ENCODE measurements around the gene ATP2C1.

DNA sequence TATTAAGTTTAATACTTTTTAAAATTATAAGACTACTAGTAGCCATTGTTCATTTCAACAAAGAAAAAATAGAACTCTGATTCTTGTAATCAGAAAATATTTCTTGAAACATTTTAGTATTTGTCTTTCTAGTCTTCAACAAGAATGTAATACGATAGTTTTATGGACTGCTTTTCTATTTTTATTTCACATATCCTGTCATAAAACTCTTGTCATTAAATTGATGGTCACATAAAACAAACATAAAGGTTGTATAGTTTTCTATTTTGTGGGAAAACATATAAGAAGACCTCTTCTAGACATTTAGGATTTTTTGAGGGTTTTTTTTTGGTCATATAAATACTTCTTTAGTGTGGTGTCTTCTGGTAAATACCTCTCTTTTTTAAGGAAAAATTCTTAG lies 62.4 kb downstream of the ATP2C1 start:
- TF ChIP-seq, protein P1, sequence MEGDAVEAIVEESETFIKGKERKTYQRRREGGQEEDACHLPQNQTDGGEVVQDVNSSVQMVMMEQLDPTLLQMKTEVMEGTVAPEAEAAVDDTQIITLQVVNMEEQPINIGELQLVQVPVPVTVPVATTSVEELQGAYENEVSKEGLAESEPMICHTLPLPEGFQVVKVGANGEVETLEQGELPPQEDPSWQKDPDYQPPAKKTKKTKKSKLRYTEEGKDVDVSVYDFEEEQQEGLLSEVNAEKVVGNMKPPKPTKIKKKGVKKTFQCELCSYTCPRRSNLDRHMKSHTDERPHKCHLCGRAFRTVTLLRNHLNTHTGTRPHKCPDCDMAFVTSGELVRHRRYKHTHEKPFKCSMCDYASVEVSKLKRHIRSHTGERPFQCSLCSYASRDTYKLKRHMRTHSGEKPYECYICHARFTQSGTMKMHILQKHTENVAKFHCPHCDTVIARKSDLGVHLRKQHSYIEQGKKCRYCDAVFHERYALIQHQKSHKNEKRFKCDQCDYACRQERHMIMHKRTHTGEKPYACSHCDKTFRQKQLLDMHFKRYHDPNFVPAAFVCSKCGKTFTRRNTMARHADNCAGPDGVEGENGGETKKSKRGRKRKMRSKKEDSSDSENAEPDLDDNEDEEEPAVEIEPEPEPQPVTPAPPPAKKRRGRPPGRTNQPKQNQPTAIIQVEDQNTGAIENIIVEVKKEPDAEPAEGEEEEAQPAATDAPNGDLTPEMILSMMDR (conservative IDR thresholded peaks at IDR 0.05; ENCODE audit: low read length) = no peak
- no peak for TF ChIP-seq EZH2phosphoT487 (IDR thresholded peaks at IDR 0.05; ENCODE audit: borderline replicate concordance)
